ENCODE data around the gene SLC2A2. TPM values are rescaled to one million over a fixed set of nuclear protein-coding genes. Genes with fewer than 3 reads are reported as not detected.

The SLC2A2 gene
- total RNA-seq, 4 donors from 2014 or later, result not detected

DNA sequence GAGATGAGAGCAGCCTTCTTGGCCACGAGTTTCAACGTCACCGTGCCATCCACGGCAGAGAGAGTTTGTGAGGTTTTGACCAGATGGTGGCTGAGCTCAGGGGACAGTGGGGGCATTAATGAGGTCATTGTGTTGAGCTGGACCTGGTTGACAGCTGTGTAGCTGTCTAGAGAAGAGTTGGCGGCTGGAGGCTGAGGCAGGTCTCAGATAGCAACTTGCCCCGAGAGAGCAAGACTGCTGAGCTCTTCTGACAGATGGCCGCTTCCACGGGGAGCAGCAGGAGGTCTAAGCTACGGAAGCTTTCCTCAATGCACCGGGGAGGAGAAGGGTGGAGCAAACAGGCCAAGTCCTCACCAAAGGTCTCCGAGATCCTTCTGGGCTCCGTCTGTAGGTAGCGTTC is 73.3 kb downstream of the SLC2A2 start:
- intact Hi-C loops (cut with DNase I; ENCODE audit: low total_unique reads), result no loop called here
- DNase-seq (ENCODE audit: low spot score in 2 of 2), result no peak
- 85 to 88% methylated on average over 13 of the region's 13 CpGs for WGBS, 2 donors
- TF ChIP-seq CTCF (IDR thresholded peaks at IDR 0.05) (no peak), POLR2A (IDR thresholded peaks at IDR 0.05) (no peak)
- no peak overlapping the region for H3K4me3 ChIP-seq (ENCODE audit: low read depth, poor library complexity, severe bottlenecking)

DNA sequence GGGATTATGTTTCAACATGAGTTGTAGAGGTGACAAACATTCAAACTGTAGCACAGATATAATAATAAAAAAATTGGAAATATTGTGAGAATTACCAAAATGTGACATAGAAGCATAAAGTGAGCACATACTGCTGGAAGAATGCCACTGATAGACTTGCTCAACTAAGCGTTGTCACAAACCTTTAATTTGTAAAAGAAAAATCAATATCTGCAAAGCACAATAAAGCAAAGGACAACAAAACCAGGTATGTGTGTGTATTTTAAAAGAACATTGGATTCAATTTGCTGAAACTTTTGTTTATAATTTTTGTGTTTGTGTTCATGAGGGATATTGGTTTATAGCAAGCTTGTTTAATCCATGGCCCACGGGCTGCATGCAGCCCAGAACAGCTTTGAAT is 77.3 kb downstream of the SLC2A2 start:
- TF ChIP-seq POLR2A (IDR thresholded peaks at IDR 0.05), result no peak
- TF ChIP-seq CTCF (IDR thresholded peaks at IDR 0.05), result no peak
- no peak overlapping the region for H3K4me3 ChIP-seq (ENCODE audit: low read depth, poor library complexity, severe bottlenecking)
- DNase-seq (ENCODE audit: low spot score in 2 of 2), result no peak
- intact Hi-C loops (cut with DNase I; ENCODE audit: low total_unique reads), result no loop called here
- WGBS, 2 donors, result 76 to 79% methylated on average over 2 of the region's 2 CpGs

DNA sequence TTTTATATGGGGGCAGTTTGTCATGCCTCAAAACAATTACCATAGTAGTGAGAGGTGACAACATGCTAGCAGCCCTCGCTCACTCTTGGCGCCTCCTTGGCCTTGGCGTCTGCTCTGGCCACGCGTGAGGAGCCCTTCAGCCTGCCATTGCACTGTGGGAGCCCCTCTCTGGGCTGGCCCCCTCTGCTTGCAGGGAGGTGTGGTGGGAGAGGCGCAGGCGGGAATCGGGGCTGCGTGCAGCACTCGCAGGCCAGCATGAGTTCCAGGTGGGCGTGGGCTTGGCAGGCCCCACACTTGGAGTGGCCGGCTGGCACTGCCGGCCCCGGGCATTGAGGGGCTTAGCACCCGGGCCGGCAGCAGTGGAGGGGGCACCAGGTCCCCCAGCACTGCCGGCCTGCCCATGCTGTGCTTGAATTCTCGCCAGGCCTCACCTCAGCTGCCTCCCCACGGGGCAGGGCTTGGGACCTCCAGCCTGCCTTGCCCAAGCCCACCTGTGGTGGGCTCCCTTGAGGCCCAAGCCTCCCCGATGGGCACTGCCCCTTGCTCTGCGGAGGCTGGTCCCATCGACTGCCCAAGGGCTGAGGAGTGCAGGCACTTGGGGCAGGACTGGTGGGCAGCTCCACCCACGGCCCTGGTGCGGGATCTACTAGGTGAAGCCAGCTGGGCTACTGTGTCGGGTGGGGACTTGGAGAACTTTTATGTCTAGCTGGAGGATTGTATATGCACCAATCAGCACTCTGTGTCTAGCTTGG is 79.3 kb downstream of the SLC2A2 start:
- TF ChIP-seq CTCF (IDR thresholded peaks at IDR 0.05) (no peak), POLR2A (IDR thresholded peaks at IDR 0.05) (no peak)
- H3K4me3 ChIP-seq (ENCODE audit: low read depth, poor library complexity, severe bottlenecking), result no peak overlapping the region
- WGBS, 2 donors, result 92 to 93% methylated on average over 17 to 23 of the region's 25 CpGs
- intact Hi-C loops (cut with DNase I; ENCODE audit: low total_unique reads), result no loop called here
- no peak for DNase-seq (ENCODE audit: low spot score in 2 of 2)

Other genes starting within 250 kb of the SLC2A2 start
- 100 to 1,000 TPM in 1 of 4 donors, 10 to 100 TPM in 3; 80.5 to 129 (median 86.5) TPM for gene RPL22L1, start 156.5 kb downstream of the SLC2A2 start, total RNA-seq
- gene EIF5A2, start 118.1 kb downstream of the SLC2A2 start, total RNA-seq, result 1 to 10 TPM; 2.5 to 7.3 (median 3.5) TPM